HS-27A (cell line): ENCODE measurements around the gene KMT5B.

ENCODE experiments used
- DNase-seq: peaks from one replicate; pipeline ENCODE4 v3.0.0-alpha.2; 2012; ENCODE audit warnings: low read depth, missing footprints

Gene KMT5B

GRCh38 chr11:68142441-68143309 lies 70.4 kb downstream of the KMT5B start:
- no peak for DNase-seq

GRCh38 chr11:68142028-68142412 lies 71.1 kb downstream of the KMT5B start:
- DNase-seq: no peak

- no peak for DNase-seq
These were observed 71.7 kb downstream of the KMT5B start for GRCh38 chr11:68141246-68142027.

- no peak for DNase-seq
These were observed 72.4 kb downstream of the KMT5B start for GRCh38 chr11:68140496-68141245.

- DNase-seq: no peak
These were observed 74.9 kb downstream of the KMT5B start for GRCh38 chr11:68138237-68138636.

GRCh38 chr11:68137833-68138232 lies 75.3 kb downstream of the KMT5B start:
- no peak for DNase-seq

- no peak for DNase-seq
These were observed 76.2 kb downstream of the KMT5B start for GRCh38 chr11:68136866-68137265.

GRCh38 chr11:68135161-68135560 lies 77.9 kb downstream of the KMT5B start:
- DNase-seq: no peak

- no peak for DNase-seq
These were observed 79.3 kb downstream of the KMT5B start for GRCh38 chr11:68133761-68134160.

- DNase-seq: no peak
These were observed 83.0 kb downstream of the KMT5B start for GRCh38 chr11:68130121-68130520.

- DNase-seq: no peak
These were observed 84.3 kb downstream of the KMT5B start for GRCh38 chr11:68128682-68129327.

- DNase-seq: no peak
These were observed 85.1 kb downstream of the KMT5B start for GRCh38 chr11:68127714-68128681.

- no peak for DNase-seq
These were observed 87.9 kb downstream of the KMT5B start for GRCh38 chr11:68125164-68125563.

- DNase-seq: no peak
These were observed 90.1 kb downstream of the KMT5B start for GRCh38 chr11:68122936-68123539.

- DNase-seq: peak; percentile 55
These were observed 91.8 kb downstream of the KMT5B start, which contains the start of gene CHKA for GRCh38 chr11:68121067-68121899. Gene CHKA (minus strand): TSS chr11:68121388. CDS start chr11:68121177, 211 bp downstream.

GRCh38 chr11:68120273-68121066 lies 92.6 kb downstream of the KMT5B start:
- DNase-seq: no peak

- DNase-seq: no peak
These were observed 94.2 kb downstream of the KMT5B start for GRCh38 chr11:68118706-68119448.
